GF-D8 (cell line): ENCODE results near the gene DAPK1.

ENCODE experiments used
- DNase-seq: peaks from one replicate; lab custom pipeline; 2025; lab: John Stamatoyannopoulos, UW

The DAPK1 gene

DNA sequence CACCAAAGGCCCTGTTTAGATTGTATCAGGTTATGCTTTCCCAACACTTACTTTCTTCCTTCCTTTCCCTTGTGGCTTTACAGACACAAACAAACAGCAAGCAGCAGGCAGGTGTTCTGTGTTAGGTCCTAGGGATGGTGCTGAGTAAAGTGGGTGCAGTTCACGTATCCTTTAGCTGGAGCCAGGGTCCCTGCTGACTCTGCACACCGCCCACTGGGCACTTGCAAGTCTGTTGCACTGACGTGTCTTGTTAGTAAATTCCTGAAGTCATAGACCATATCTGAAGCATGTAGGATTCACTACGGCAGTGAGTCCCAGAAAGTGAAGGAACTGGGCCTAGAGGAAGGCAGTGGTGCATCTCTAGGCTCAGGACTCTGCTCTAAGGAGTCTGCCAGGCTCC lies 96.5 kb downstream of the DAPK1 start:
- no peak for DNase-seq

GRCh38 chr9:87594662-87595061 lies 97.0 kb downstream of the DAPK1 start:
- DNase-seq = no peak

DNA sequence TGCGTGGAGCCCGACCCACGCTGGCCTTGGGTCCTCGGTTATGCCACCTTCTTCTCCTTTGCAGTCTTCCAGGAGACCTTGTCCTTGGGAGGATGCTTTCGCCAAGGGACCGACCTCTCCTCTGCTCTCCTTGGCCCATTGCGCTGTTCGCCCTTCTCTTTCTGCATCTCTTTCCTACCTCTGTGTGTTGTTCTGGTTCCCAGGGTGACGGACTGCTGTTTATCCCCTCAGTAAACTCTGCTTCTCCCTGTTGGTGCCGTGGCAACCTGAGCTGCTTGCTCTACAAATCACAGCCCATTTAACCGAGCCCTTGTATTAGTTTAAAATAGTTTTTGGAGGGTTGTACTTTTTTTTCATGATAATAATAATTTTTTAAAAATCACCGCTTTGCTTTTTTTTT lies 97.9 kb downstream of the DAPK1 start:
- DNase-seq = no peak

GRCh38 chr9:87596862-87597261 lies 99.2 kb downstream of the DAPK1 start:
- DNase-seq = peak; percentile 63

DNA sequence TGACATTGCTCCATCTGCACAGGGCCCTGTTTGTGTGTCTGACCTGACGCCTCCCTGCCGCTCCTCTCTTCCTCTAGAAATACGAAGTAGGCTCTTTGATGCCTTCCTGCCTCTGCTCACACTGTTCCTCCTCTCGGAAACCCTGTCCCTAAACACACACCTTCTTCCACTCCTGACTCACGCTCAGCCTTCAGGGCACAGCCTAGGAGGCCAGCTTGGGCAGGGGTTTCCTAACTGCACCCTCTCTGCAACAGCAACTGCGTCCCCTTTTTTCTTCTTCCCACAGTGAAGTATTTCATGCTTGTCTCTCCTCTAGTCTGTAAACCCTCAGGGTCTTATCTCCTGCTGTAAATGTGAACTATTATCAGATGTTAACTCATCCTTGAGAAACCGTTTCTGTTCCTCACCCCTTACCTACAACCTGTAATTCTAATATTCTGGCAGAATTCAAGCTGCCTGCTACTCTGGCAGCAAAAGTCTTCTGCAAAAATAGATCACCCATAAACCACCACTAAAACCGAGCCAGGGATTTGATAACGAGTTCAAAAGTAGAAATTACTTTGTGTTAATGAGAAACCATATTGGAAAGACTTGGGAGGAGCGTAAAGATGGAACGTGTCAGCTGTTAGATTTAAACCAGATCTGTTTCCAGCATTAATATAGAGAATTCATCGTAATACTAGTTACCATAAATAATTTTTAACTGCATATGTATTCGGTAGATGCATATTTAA lies 100.2 kb downstream of the DAPK1 start:
- no peak for DNase-seq

DNA sequence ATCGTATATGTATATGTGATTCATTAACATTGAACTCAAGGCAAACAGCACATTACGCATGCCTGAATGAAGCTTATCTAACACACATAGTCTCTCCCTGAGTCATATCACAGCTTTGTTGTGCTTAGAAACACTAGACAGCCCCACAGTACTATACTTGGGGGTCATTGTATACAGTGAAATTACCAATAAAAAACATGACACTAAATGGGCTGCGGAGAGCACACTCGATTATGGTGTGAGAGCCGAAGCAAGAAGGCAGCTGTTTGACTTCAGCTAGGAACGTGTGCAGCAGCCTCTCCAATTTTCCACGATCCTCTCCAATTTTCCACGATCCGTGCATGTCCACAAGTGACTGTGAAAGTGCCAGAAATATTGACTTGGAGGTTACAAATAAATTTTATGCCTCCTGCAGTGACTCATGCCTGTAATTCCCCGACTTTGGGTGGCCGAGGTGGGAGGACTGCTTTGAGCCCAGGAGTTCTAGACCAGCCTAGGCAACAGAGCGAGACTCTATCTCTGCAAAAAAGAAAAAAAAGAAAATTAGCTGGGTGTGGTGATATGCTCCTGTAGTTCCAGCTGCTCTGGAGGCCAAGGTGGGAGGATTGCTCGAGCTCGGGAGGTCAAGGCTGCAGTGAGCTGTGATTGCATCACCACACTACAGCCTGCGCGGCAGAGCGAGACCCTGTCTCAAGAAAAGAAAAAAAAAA lies 102.4 kb downstream of the DAPK1 start:
- no peak for DNase-seq

GRCh38 chr9:87601176-87601575 lies 103.5 kb downstream of the DAPK1 start:
- peak; percentile 48 for DNase-seq

GRCh38 chr9:87601595-87601994 lies 103.9 kb downstream of the DAPK1 start:
- DNase-seq = no peak

DNA sequence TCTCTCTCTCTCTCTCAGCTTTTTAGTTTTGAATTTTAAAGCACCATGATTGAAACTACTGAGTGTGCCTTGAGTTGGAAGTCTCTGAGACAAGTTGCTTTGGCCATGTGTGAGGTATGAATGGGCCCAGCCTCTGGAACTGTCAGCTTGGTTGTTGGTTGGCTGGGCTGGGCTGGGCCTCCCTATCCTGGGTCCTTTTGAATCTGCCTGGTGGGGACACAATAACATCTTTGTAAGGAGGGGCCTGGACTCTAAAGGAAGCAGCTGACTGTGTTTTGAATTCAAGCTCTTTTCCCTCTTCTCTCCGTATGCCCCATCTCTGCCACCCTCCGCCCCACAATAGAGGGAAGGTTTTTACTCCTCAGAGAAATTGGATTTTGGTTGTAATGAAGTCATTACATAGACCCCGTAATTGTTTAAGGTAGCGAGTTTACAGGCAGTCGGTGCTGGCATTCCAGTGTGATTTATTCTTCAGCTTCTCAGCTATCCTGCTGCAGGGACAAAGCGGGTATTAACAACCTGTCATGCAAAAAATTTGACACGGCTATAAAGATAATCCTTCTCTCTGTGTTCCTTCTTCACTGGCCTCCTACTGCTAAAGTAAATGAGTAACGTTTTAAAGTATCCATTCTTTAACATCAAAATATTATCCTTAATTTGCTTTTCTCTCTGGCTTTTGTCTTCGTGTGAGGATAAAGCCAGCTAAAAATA lies 105.4 kb downstream of the DAPK1 start:
- DNase-seq = no peak

- DNase-seq = no peak
Observed at GRCh38 chr9:87603854-87604490, 106.3 kb downstream of the DAPK1 start.

DNA sequence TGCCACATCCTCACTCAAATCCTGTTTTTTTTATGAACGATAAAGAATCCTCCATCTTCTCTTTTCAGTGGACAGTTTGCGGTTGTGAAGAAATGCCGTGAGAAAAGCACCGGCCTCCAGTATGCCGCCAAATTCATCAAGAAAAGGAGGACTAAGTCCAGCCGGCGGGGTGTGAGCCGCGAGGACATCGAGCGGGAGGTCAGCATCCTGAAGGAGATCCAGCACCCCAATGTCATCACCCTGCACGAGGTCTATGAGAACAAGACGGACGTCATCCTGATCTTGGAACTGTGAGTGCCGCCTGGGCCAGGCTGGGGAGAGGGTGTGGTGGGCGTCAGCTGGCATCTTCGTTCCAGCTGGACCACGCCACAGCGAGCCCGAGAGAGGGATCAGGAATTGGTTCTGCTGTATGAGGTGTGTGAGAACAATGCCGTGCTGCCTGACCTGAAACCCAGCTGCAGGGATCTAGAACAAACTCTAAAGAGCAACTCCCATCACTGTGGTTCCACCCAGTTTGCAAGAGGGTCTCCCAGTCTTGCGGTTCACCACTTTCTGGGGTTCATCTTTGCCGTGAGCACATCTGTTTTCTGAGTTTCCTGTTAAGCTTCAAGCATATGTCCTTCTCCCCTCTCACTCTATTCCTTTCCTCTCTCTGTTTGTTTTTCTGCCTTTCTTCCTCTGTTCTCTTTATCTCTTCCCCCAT lies 107.4 kb downstream of the DAPK1 start:
- DNase-seq = no peak

DNA sequence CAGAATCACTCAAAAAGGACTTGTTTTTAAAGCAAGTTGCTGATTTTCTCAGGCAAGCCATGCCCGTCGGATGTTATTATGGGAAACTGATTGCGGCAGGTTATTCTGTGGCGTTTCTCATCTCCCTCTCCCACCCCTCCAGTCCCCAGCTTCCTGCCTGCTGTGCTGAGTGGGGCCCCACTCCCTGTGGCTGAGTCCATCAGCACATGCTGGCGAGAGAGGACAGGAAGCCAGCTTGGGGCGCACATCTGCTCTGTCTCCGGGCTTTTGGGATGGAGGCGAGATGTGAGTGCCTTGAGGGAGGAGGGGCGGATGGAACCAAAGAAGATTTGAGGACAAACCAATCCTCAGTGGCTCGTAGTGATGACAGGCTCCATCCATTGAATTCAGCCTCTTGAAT lies 108.0 kb downstream of the DAPK1 start:
- DNase-seq = no peak

GRCh38 chr9:87606841-87607521 lies 109.3 kb downstream of the DAPK1 start:
- DNase-seq = no peak

GRCh38 chr9:87607859-87608258 lies 110.2 kb downstream of the DAPK1 start:
- DNase-seq = peak; percentile 43

GRCh38 chr9:87609002-87609401 lies 111.3 kb downstream of the DAPK1 start:
- no peak for DNase-seq

GRCh38 chr9:87609486-87609885 lies 111.8 kb downstream of the DAPK1 start:
- DNase-seq = no peak

DNA sequence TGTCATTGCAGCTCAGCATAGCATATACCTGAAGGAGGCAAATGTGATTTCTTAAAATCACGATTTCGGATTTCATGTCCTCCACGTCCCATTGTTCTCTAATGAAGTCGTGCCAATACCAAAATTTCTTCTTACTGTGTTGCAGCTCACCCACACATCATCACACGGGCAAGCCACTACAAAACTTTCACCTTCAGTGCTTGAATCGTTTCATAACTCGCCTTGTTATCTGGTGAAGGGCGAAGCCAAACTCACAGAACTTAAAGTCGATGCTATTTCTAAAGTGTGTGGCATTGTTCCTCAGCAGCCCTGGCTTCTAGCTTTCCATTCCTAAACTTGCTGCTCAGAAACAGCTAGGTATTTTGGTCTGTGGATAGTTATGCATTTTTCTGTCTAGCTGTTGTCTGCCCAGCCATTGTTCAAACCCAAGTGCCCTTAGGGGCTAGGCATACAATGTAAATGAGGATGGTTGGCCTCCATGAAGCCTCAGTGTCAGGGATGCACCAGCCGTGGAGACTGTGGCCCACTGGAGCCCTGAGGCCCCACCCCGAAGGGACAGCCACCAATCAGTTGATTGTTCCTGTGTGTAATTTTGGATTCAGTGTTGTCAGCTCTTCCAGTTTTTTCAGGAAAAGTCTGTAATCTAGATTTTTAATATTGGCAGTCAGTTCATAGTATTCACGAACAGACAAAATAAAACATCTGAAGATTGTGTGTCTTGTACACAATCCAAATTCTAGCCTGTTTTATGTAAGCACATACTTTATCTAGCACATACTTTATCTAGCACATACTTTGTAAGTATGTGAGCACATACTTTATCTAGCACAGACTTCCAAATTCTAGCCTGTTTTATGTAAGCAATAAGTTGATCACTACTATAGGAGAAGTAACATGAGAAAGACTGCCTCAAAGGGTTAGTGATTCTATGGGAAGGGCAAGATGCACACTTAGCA lies 112.8 kb downstream of the DAPK1 start:
- no peak for DNase-seq

DNA sequence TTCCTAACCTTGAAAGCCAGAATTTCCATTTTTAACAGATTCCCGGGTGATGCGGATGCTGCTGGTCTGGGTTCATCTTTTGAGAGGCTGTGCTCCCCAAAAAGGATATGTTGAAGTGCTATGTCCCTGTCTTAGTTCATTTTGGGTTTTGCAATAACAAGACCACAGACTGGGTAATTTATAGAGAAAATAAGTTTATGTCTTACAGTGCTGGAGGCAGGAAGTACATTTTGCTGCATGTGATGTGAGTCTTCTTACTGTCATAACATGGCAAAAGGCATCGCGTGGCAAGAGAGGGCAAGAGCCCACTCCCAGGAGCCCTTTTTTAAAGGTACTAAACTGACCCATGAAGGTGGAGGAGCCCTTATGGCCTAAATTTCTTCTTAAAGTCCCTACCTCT lies 114.1 kb downstream of the DAPK1 start:
- DNase-seq = no peak

DNA sequence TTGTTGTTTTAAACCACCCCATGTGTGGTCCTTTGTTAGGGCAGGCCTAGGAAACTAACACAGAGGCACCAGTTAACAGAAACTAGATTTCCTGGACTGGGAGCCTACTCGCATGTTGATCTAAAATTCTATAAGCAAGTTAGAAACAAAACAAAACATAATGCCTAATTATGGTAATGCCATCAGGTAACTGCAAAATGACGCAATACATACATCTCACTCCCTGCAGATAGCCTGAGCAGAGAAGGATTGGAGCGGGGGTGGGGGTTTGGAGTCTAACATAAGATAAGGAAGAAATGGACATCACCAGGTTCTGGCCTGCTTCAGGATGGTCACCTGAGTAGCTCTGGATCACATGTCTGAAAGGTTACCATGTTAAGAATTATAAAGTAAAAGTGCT lies 114.9 kb downstream of the DAPK1 start:
- no peak for DNase-seq
